NCI-H187 (cell line): ENCODE data around the gene PDLIM1.
"Not testable (repeated sequence)": the region's sequence is repeated elsewhere in the genome, so short reads cannot be mapped to it uniquely, and the experiment has no call there.

Experiments
- DNase-seq, 2 experiments: peaks; one replicate each; lab custom pipeline; 2025; lab: John Stamatoyannopoulos, UW

The PDLIM1 gene

DNA sequence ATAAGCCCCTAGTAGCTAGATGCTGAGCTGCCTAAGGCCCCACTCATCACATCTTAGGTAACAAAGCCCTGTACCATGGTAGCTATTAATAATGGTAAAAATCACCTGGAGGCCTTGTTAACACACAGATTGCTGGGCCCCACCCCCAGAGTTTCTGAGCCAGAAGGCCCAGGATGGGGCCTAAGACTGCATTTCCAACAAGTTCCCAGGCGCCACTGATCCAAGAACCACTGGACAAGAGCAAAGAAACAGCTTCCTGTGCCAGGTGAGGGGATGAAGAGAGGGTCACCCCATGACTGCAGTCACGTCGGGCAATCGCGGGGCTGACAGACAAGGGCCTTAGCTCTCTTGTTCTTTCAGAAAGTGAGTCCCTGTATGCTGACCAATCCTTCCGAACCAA is 50.0 kb downstream of the PDLIM1 start:
- DNase-seq: no peak

DNA sequence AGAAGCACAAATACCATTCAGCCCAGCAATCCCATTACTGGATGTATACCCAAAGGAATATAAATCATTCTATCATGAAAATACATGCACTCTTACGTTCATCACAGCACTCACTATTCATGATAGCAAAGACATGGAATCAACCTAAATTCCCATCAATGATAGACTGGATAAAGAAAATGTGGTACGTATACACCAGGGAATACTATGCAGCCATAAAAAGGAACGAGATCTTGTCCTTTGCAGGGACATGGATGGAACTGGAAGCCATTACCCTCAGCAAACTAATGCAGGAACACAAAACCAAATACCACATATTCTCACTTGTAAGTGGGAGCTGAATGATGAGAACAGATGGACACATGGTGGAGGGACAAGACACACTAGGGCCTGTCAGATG is 50.7 kb downstream of the PDLIM1 start:
- not testable (repeated sequence) for DNase-seq

DNA sequence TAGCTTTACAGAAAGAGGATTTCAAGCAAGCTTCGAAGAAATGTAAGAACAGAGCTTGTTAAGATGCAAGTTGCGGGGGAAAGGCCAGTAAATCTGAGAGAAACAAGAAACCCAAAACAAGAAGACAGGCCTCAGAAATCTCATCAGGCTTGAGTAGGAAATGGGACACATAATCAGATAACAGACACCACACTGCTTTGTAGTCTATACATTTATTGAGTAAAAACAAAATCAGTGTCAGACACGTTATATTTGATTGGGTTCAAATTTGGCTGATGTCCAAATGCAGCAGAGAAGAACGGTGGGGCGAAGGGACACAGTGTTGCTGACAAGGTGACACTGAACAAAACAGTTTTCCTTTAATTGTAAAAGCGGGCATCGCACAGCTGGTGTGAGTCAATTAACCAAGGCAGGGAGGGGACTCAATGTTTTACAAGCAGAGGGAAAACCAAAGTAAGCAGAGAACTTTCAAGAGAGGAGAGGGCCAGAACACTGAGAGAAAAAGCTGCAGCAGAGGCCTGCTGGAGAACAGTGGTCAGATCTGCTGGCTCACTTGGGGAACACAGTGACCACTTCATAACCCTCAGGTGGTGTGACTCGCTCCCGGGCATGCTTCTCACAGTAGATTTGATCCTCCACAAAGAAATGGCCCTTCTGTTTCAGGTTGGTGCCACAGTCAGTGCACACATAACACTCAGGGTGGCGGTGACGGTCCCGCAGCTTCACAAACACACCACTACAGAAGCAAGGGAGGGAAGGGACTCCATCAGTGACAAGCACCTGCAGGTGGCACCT is 53.2 kb downstream of the PDLIM1 start:
- DNase-seq: no peak

DNA sequence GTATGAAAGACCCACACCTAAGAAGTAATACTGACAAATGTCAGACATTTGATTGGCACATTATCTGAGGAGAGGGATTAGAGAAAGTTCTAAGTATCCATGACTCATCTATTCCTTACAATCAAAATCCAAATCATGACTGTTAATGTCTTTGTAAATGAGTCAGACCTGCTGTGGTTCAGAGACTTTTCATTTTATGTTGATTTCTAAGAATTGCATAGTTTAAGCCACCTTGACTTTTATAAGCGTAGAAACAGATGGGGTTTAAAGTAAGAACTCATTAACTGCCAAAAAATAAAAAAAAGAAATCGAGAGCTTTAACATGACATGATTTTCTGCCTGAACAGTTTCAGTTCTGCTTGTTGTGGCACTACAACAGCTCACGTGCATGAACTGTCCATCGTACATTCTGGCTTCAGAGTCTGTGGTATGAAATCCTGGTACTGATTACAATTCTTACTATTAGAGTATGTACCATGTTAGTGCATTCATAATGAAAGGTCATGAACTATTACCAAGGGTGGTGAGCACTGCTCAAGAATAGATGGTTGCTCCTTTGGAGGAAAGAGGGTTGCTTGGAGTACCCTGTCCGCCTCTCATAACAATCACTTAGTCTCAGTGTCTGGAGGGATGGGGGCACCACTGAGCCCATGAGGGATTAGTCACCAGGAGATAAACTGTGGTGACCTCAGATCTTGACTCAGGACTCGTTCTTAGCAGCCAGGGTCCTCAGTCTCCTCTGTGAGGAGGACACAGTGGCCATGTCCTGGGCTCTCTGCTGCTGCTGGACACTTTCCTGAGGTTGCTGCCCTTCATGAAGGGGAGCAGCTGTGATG is 54.5 kb downstream of the PDLIM1 start:
- DNase-seq: no peak

DNA sequence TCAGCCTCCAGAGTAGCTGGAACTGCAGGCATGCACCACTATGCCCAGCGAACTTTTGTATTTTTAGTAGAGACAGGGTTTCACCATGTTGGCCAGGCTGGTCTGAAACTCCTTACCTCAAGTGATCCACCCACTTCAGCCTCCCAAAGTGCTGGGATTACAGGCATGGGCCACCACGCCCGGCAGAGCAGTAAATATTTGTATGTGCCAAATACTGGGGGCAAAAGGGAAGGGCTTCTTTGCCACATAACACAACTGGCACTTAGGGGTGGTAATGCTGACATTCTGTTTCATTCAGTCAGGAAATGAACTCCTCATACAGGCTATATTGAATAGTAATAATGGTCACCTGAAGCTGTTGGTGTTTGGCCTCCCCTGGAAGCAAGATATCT is 55.1 kb downstream of the PDLIM1 start:
- no peak for DNase-seq

DNA sequence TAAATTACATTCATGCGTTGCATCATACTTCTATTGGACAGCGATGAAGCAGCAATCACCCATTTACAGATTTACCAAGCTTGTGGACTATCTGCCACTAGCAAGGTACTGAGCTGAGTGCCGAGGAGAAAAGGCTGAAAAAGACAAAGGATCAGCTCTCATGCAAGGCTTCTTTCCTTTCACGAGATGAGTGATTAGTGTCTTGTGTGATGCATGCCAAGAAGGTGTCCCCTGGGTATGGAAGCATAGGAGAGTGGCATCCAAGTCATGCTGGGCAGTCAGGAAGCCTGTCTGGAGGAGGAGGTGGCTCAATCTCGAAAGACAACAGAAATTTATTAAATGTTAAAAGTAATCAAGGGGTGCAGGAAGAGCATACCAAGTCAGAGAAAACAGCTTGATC is 55.9 kb downstream of the PDLIM1 start:
- no peak for DNase-seq

DNA sequence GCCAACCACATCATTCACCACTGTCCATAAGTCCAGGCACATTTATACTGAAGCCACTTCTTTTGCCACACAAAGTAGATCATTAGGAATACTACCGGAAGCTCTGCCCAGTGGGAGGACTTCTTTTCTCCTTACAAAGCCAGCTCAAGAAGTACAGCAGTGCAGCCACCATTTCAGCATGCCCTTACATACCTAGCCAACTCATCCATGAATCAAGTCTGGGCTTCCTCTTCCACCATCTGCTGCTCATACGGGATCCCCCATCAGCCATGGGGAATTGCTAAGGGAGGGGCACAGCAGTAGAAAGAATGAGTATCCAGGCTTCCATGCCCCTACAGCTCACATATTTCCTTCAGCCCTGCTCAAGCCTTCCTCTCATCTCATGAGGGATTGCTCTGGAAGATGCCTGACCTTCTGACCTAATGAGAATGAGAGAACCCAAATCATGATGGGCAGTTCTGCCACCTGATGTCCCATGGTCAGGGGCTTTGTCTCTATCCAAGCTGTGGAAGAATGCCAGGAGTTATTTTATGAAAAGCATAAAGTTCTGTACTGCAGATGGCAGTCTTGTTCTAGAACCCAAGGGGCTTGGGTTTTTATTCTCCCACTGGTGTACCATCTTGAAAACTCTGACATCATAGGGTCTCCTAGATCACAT is 57.3 kb downstream of the PDLIM1 start:
- no peak for DNase-seq

DNA sequence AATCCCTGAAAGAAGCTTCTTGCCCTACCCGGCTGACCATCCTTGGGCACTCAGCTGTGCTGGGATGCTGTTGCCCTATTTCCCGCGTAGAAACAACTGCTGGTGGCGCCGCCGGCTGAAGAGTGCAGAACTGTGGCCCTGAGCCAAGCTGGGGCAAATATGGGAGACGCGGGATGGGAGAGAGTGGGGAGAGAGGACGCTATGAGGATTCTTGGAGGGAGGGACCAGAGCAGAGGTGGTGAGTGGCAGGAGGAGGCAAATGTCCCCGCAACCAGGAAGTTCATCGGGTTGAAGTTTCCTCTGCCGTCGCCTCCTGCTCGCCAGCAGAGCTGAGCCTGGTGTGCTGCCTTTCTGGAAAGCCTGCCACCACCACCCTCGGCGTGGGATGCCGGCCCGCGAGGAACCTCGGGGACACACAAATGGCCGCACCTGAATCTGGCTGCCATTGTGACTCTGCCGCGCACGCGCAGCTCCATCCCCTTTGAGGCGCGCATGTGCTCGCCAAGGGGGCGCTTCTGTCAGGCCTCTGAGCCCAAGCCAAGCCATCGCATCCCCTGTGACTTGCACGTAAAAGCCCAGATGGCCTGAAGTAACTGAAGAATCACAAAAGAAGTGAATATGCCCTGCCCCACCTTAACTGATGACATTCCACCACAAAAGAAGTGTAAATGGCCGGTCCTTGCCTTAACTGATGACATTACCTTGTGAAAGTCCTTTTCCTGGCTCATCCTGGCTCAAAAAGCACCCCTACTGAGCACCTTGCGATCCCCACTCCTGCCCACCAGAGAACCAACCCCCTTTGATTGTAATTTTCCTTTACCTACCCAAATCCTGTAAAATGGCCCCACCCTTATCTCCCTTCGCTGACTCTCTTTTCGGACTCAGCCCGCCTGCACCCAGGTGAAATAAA is 59.9 kb downstream of the PDLIM1 start:
- not testable (repeated sequence) for DNase-seq

DNA sequence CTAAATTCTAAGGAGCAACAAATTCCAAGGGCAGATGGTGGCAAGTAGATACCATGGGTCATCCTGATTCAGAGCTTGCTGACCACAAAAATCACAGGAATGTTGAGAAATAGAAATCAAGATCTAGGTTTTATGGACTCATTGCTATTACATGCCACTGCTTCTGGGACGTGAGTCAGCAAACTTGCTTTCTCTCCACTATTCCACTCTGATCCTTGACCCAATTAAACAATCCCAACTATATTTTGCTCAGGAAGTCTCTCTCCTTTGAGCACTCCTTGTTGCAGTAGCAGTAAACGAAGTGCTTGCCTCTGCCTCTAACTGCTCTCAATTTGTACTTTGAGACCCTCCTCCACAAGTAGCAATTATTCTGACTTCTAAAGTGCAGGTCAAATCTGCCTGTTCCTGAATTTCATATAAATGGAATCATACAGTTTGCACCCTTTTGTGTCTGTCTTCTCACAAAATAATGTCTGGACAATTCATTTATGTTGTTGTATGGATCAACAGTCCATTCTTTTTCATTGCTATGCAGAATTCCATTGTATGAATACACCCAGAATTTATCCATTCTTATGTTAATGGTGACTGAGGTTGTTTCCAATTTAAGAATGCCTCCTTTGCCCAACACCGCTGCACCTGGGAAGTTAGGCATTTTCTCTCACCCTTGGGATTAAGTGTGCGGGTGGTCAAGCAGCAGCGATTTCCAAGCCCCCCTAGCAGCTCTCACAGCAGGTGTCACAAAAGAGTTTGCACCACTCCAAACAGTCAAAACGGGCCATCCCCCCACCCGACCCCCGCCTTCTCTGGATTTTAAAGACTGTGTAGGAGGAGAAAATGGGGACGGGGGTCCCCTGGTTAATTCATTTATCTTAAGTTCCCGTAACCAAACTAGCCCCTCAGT is 60.8 kb downstream of the PDLIM1 start:
- DNase-seq: no peak

DNA sequence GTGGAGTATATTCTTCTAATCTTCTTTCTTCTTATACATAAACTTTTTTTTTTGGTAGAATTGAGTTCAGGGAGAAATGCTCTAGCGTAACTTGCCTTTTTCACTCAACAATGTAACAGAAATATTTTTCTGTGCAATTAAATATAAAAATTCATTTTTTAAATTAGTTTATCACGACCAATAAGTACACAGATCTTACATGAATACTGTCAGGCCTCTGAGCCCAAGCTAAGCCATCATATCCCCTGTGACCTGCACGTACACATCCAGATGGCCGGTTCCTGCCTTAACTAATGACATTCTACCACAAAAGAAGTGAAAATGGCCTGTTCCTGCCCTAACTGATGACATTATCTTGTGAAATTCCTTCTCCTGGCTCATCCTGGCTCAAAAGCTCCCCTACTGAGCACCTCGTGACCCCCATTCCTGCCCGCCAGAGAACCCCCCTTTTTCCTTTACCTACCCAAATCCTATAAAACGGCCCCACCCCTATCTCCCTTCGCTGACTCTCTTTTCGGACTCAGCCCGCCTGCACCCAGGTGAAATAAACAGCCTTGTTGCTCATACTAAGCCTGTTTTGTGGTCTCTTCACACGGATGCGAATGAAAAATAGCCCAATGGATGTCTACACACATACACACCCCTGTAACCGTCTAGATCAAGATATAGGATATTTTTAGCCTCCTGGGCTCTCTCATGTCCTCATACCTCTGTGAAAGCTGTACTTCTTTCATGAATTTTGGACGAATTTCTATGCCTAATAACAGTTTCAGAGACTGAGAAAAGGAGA is 61.7 kb downstream of the PDLIM1 start:
- DNase-seq: not testable (repeated sequence)

DNA sequence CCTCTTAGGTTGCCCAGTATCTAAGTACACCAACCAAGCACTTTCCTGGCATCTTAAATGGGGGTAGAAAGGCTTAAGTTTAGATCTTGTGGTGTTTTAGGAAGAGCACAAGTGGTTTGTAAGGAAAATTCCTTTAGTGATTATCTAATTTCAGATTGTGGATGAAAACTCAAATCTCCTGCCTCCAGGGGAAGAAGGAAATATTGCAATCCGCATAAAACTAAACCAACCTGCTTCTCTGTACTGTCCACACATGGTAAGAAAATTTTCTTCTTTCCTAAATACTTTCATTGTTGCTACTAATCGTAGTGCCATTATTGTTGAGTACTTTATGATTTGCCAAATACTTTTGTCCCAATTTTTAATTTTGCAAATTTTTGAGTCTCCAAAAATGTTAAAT is 65.7 kb downstream of the PDLIM1 start:
- DNase-seq: no peak

DNA sequence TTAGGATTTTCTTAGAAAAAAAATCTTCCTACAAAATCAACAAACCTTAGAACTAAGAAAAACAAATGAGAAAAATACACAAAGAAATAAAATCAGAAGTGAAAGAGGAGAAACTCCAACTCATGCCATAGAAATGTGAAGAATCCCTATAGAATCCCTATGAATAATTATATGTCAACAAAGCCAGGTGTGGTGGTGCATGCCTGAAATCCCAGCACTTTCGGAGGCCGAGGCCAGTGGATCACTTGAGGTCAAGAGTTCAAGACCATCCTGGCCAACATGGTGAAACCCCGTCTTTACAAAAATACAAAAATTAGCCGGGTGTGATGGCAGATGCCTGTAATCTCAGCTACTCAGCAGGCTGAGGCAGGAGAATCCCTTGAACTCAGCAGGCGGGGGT is 69.7 kb downstream of the PDLIM1 start:
- DNase-seq: no peak

DNA sequence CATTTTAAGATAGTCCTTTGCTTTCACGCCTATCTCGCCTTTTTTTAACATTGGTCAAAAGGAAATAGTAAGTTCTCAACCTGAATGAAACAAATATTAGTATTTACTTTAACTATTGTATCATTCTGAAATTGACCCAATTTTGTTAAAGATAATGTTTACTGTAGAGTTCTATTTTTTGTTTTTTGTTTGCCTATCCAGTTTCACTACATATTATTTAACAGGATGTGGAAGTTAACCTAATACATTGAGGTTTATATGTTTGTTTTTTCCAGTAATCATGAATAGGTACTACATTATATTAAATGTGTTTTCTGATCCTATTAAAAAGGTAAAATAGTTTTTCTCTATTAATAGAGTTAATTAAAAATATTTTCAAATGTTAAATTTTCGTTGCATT is 70.3 kb downstream of the PDLIM1 start:
- no peak for DNase-seq

DNA sequence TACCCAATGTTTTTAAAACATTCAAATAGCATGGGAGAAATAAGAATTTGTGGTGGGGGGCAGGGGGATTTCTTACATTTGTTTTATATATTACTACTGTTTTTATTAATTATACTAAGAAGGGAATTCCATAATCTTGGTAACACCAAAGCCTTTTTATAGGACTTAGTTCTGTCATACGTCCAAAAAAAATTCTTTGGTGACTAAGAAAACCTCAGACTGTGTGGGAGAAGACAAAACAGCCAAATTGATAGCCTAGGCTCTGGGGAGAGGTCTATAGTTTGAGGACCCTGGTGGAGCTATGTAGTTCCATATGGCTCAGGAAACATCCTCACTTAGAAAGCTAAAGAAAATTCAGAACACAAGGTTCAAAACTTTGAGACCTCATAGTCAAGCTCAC is 73.3 kb downstream of the PDLIM1 start:
- DNase-seq: no peak

DNA sequence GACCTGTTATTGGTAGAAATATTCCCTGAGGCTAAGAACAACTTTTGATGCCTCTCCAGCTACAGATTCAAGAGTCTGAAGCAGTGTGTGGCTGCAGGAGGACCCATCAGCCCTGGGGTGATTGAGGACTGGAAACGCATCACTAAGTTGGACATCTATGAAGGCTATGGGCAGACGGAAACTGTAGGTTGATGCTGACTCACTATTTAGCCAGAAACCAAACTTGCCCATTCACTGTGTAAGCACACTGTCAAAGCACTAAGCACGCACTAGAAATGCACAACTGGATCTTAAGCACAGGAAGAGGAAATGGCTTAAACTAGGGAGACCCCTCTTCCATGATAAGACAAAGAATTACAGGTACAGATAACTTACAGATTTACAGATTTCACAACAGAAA is 76.0 kb downstream of the PDLIM1 start:
- DNase-seq: no peak

DNA sequence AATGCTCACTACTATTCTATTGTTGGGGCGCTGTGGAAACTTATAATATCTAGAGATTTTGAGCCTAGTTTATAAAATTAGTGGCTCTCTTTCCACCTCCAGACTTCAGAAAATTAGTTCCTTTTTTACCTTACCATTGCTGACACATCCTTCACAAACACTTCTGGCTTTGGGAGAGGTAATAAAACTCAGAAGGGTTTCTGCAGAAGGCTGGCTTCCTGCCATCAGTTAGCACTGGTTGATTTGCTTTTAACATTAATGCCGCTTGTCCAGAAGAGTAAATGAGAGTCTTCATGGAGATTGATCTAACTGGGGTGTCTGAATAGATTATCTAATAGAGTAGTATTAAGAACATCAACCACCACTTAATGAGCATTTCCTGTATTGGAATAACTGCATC is 76.4 kb downstream of the PDLIM1 start:
- no peak for DNase-seq

DNA sequence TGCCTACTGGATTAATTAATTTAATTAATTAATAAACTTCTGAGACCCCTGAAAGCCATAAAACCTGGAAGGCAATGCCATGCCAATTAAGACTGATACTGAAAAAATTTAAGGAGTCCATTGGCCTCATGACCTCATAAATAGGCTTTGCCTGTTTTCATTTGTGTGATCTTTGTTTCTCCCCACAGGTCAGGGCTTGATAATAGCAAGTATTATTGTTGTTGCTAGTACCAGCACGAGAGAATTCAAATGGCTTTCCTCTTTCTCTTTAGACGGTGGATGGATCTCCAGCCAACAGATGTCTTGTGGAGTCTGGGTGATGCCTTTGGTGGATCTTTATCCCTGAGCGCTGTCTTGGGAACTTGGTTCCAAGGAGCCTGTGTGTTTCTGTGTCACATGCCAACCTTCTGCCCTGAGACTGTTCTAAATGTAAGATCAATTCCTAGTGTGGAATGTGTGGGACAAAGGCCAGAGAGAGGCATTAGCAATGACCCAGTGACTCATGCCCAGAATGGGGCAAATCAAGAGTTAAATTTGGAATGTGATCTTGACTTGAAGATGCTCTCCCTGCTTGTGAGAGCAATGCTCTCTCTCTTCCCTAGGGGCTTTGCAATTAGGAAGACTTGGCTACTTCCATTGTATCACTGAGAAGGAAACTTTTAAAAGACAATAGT is 79.1 kb downstream of the PDLIM1 start:
- DNase-seq: no peak

DNA sequence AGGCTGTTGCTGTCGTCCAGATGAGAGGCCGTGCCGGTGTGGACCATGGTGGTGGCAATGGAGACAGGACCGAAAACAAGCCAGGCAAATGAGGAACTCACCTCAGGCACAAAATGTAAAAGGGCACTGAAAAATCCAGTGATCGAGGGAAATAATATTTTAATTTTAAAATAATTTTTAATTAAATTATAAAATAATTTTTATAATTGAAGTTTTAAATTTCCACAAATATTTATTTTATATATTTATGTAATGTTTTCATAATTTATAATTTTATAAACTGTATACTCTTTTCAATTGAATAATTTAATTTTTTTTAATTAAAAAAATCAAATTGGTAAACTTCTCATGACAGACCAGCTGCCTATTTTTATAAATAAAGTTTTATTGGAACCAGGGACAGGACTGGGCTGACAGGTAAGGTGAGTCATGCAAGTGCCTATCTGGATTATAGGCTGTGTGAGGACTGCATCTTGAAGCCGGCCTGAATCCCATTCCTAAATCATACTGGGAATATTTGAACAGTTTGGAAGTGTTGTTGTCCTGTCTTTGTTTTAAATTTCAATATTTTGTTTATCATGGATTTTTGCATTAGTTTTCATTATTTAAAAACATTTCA is 81.2 kb downstream of the PDLIM1 start:
- no peak for DNase-seq
